Measurements from ENCODE around the gene CCDC152.

GRCh38 chr5:42721484-42721883, 35.1 kb upstream of the CCDC152 start:
- TF ChIP-seq CTCF (conservative IDR thresholded peaks at IDR 0.05 in 1 of 2, IDR thresholded peaks at IDR 0.05 in 1 of 2; ENCODE audit: extremely low read depth in 1 of 2, insufficient read depth in 1 of 2, low read depth in 1 of 2, low read length in 2 of 2) = no peak
- TF ChIP-seq EZH2 (IDR thresholded peaks at IDR 0.05; ENCODE audit: borderline replicate concordance, low read length) = no peak
